OCI-LY3 (cell line): ENCODE results near the gene ADARB2.

ENCODE experiments used
- H2AFZ ChIP-seq: fragments of 200-600, 300-600 bp; shearing (Covaris generic); 2 replicates; pipeline ENCODE4 v1.6.0; 2014; ENCODE audit warnings: antibody characterized with exemption, low read depth, low read length
- H3K27ac ChIP-seq: fragments of 200-600, 300-600 bp; sonication (generic); 2 replicates; pipeline ENCODE4 v1.5.1; 2014; ENCODE audit warnings: mild to moderate bottlenecking, low read length, moderate library complexity, mixed read lengths
- H3K27me3 ChIP-seq: fragments of 200-600, 300-600 bp; sonication (generic); 2 replicates; pipeline ENCODE4 v1.6.1; 2014; ENCODE audit warnings: low read depth, low read length, mixed read lengths
- H3K36me3 ChIP-seq: fragments of 200-600, 300-600 bp; sonication (generic); replicated peaks from 2 replicates; pipeline ENCODE3; 2014; ENCODE audit warnings: low read depth, low read length, mixed read lengths
- H3K4me1 ChIP-seq: fragments of 300-600, 200-600 bp; sonication (generic); 2 replicates; pipeline ENCODE4 v1.6.1; 2014; ENCODE audit warnings: low read length, mixed read lengths
- H3K4me2 ChIP-seq: fragments of 200-600, 300-600 bp; sonication (generic); 2 replicates; pipeline ENCODE4 v1.6.1; 2014; ENCODE audit warnings: low read length, mixed read lengths
- H3K4me3 ChIP-seq: fragments of 300-600, 200-600 bp; sonication (generic); 2 replicates; pipeline ENCODE4 v1.5.1; 2014; ENCODE audit warnings: antibody characterized with exemption, mild to moderate bottlenecking, low read length, moderate library complexity
- H3K79me2 ChIP-seq: fragments of 300-600, 200-600 bp; shearing (Covaris generic); 2 replicates; pipeline ENCODE4 v1.6.1; 2014; ENCODE audit warnings: mild to moderate bottlenecking, low read length, mixed read lengths
- H3K9ac ChIP-seq: fragments of 300-600, 200-600 bp; shearing (Covaris generic); 2 replicates; pipeline ENCODE4 v1.6.0; 2014; ENCODE audit warnings: mild to moderate bottlenecking, low read length, moderate library complexity
- H3K9me3 ChIP-seq: fragments of 200-600, 300-600 bp; shearing (Covaris generic); 2 replicates; pipeline ENCODE4 v1.6.1; 2014; ENCODE audit warnings: low read length, mixed read lengths; ENCODE audit not compliant: insufficient read depth
- H4K20me1 ChIP-seq: fragments of 200-600, 300-600 bp; sonication (generic); 2 replicates; pipeline ENCODE4 v1.6.1; 2016; ENCODE audit warnings: low read length, mixed read lengths; ENCODE audit not compliant: insufficient read depth
- EZH2phosphoT487 ChIP-seq: fragments of 200-600 bp; shearing (Covaris generic); IDR thresholded peaks from 2 replicates; pipeline ENCODE4 v1.6.1; 2018; ENCODE audit warnings: antibody characterized with exemption, mixed run types, low read depth
- TF ChIP-seq, protein P1 (sequence below): fragments of 200-600, 300-600 bp; sonication (generic); IDR thresholded peaks from 2 replicates; pipeline ENCODE4 v1.5.1; 2014; ENCODE audit warnings: antibody characterized with exemption, low read length, low read depth

The ADARB2 gene

DNA sequence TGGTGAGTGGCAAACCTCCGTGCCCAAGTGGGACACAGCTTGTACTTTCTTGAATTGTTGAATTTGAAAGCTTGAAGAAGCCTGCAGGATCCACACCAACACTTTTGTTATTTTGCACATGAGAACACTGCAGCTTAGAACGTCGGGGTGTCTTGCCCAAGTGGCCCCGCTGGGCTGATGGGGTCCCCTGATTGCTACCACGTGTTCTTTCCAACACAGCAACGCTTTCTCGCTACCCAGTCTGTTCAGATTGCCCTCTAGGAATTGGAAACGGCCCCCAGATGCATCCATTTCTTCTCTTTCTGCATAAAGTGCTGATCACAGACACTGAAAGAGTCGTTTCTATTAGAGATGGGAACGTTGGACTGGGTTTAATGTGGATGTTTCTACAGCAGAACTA is 268.5 kb downstream of the ADARB2 start:
- no peaks in the 10 kb centered on the region for H3K4me1 ChIP-seq
- no peaks in the 10 kb centered on the region for H3K9me3 ChIP-seq
- no peak overlapping the region for H3K4me2 ChIP-seq
- no peaks in the 10 kb centered on the region for H4K20me1 ChIP-seq
- H3K4me3 ChIP-seq = no peak overlapping the region
- no peaks in the 10 kb centered on the region for H3K36me3 ChIP-seq
- H3K27me3 ChIP-seq = no peaks in the 10 kb centered on the region; the same call in 1 of the 2 replicates
- no peak overlapping the region for H3K27ac ChIP-seq
- TF ChIP-seq EZH2phosphoT487 = no peak
- TF ChIP-seq, protein P1, sequence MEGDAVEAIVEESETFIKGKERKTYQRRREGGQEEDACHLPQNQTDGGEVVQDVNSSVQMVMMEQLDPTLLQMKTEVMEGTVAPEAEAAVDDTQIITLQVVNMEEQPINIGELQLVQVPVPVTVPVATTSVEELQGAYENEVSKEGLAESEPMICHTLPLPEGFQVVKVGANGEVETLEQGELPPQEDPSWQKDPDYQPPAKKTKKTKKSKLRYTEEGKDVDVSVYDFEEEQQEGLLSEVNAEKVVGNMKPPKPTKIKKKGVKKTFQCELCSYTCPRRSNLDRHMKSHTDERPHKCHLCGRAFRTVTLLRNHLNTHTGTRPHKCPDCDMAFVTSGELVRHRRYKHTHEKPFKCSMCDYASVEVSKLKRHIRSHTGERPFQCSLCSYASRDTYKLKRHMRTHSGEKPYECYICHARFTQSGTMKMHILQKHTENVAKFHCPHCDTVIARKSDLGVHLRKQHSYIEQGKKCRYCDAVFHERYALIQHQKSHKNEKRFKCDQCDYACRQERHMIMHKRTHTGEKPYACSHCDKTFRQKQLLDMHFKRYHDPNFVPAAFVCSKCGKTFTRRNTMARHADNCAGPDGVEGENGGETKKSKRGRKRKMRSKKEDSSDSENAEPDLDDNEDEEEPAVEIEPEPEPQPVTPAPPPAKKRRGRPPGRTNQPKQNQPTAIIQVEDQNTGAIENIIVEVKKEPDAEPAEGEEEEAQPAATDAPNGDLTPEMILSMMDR = no peak
- H3K9ac ChIP-seq = no peak overlapping the region
- H3K79me2 ChIP-seq = no peaks in the 10 kb centered on the region
- H2AFZ ChIP-seq = no peak overlapping the region

DNA sequence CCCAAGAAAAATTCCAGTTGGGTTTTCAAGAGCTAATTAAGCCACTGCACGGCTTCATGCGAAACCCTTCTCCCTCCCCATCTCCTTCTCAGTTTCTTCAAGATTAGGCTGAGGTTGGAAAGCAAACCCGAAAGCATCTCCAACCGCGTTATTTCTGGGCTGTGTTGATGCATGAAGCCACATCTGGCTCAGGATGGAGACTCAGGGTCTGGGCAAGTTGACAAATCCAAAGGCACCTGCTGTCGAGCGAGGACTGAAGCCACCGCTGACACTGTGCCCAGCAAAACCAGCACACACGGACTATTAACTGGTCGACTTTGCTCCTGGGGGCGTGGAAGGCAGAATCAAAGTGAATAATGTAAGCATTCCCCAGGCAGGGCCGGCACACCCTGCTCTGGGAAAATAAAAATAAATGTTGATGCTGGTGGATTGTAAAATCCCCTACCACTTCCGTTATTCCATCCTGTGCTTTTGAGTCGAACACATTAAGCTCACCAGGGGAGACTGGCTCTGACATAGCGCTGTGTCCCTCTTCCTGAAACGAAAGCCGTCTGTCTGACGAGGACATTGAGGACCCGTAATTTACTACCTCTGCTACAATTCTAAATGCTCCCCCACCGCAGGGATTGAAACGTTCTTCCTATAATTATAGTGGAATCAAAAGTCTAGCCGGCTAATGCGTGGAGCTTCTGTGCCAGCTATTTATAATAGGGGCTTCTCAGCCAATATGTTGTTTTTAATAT is 269.8 kb downstream of the ADARB2 start:
- TF ChIP-seq, protein P1 = no peak
- no peak for TF ChIP-seq EZH2phosphoT487
- Histone ChIP-seq H3K9ac (no peak overlapping the region), H3K4me1 (no peaks in the 10 kb centered on the region)

DNA sequence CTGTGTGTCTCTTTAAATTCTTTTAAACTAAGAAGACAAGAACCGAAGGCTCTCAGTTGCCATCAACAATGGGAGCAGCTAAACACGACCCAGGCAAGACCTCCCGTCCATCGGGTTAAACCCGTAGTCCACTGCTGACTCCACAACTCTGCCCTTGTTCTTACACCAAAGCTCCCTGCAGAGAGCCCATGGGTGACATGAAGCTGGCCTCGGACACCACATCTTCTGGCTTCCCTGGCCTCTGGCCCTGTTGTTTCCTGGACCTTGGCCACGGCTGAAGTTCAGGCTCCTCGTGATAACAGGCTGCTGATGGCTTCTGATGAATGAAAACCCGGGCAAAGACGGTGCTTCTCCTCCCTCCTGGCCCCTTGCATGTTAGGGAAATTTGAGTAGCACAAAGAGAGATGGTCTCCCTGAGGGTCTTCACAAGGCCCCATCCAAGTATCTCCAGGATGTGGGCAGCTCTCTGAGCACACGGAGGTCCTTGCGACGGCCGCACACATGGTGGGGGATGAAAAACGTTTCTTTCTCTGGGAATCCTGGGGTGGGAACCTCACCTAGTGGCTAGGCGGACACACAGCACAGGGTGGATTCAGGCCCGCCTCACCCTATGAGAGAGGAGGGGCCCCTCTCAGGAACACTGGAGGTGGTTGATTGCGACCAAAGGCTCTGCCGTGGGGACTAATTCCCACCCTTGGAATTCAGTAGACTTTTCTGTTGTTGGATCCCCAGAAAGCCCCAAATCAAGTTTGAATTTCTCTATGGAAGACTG is 271.1 kb downstream of the ADARB2 start:
- no peaks in the 10 kb centered on the region for H3K9me3 ChIP-seq
- no peak overlapping the region for H3K27ac ChIP-seq
- H2AFZ ChIP-seq = no peak overlapping the region
- H3K4me1 ChIP-seq = no peaks in the 10 kb centered on the region
- no peaks in the 10 kb centered on the region for H3K79me2 ChIP-seq
- TF ChIP-seq, protein P1 = no peak
- TF ChIP-seq EZH2phosphoT487 = no peak
- no peaks in the 10 kb centered on the region for H3K36me3 ChIP-seq
- H3K4me3 ChIP-seq = no peak overlapping the region
- H3K27me3 ChIP-seq = no peaks in the 10 kb centered on the region; the same call in 1 of the 2 replicates
- no peak overlapping the region for H3K4me2 ChIP-seq
- H4K20me1 ChIP-seq = no peaks in the 10 kb centered on the region
- no peak overlapping the region for H3K9ac ChIP-seq

More for the DNA sequence above, 269.8 kb downstream of the ADARB2 start:
- H3K4me3 ChIP-seq = no peak overlapping the region
- H3K27me3 ChIP-seq = no peaks in the 10 kb centered on the region; the same call in 1 of the 2 replicates
- H3K4me2 ChIP-seq = no peak overlapping the region
- H3K79me2 ChIP-seq = no peaks in the 10 kb centered on the region
- no peaks in the 10 kb centered on the region for H3K36me3 ChIP-seq
- H2AFZ ChIP-seq = no peak overlapping the region
- H4K20me1 ChIP-seq = no peaks in the 10 kb centered on the region
- H3K9me3 ChIP-seq = no peaks in the 10 kb centered on the region
- H3K27ac ChIP-seq = no peak overlapping the region

DNA sequence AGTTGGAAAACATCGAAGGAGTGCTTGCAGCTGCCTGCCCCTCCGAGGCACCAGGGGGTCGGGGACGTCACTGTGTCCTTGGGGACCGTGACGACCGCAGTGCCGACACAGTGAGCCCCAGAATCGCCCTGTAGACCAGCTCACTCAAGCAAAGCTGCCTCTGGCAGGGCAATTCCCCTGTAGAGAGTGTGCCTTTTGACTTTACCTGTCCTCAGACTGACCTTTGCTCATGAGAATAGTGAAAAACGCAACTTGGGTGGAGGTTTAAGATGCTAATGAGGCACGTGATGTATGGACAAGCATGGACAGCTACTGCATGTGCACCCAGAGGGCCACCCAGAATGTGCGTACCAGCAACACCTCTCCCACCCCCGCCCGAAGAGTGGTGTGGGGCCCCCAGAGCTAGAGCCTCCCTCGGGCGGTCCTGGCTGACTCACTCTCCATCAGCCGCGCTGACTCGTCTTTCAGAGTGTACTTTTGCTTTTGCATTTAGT is 271.9 kb downstream of the ADARB2 start:
- Histone ChIP-seq H3K27ac (no peak overlapping the region), H4K20me1 (no peaks in the 10 kb centered on the region), H3K4me3 (no peak overlapping the region), H3K9ac (no peak overlapping the region), H3K4me2 (no peak overlapping the region), H3K27me3 (no peaks in the 10 kb centered on the region; the same call in 1 of the 2 replicates), H2AFZ (no peak overlapping the region), H3K9me3 (no peaks in the 10 kb centered on the region), H3K36me3 (no peaks in the 10 kb centered on the region), H3K79me2 (no peaks in the 10 kb centered on the region), H3K4me1 (no peaks in the 10 kb centered on the region)
- TF ChIP-seq, protein P1 = no peak
- no peak for TF ChIP-seq EZH2phosphoT487
